HUES6 (cell line): ENCODE measurements around the gene RFX2.

Experiments
- H3K27ac ChIP-seq: 2 replicates; pipeline ENCODE4 v1.7.0; 2013; ENCODE audit warnings: low read depth, mild to moderate bottlenecking, low read length, inconsistent platforms
- H3K27me3 ChIP-seq: 2 replicates; pipeline ENCODE4 v1.6.1; 2013; ENCODE audit warnings: low read length; ENCODE audit not compliant: control insufficient read depth, insufficient read depth
- H3K36me3 ChIP-seq: 2 replicates; pipeline ENCODE4 v1.6.1; 2013; ENCODE audit warnings: low read length; ENCODE audit not compliant: control insufficient read depth, insufficient read depth
- H3K4me1 ChIP-seq: 2 replicates; pipeline ENCODE4 v1.6.1; 2013; ENCODE audit warnings: low read length; ENCODE audit not compliant: control insufficient read depth, insufficient read depth
- H3K4me3 ChIP-seq: 2 replicates; pipeline ENCODE4 v1.5.1; 2013; ENCODE audit warnings: low read depth, low read length
- H3K9ac ChIP-seq: one replicate; pipeline ENCODE4 v1.6.1; 2013; ENCODE audit warnings: mild to moderate bottlenecking, low read length
- H3K9me3 ChIP-seq: 2 replicates; pipeline ENCODE4 v1.6.1; 2013; ENCODE audit warnings: low read depth, low read length; ENCODE audit not compliant: control insufficient read depth, insufficient read depth

Gene RFX2

GRCh38 chr19:6092329-6093286 is 17.7 kb downstream of the RFX2 start:
- no peak overlapping the region for H3K27ac ChIP-seq

GRCh38 chr19:6091771-6092291 is 18.5 kb downstream of the RFX2 start:
- H3K4me3 ChIP-seq: peak overlapping the region; percentile 43
- peaks cover 15% of the 10 kb centered on the region for H3K27me3 ChIP-seq
- no peak overlapping the region for H3K27ac ChIP-seq
- peaks cover 24% of the 10 kb centered on the region for H3K4me1 ChIP-seq
- no peaks in the 10 kb centered on the region for H3K36me3 ChIP-seq
- no peak overlapping the region for H3K9ac ChIP-seq
- H3K9me3 ChIP-seq: 0 out of 2 replicates have a peak, but pooled peaks cover 4% of the 10 kb centered on the region

More at GRCh38 chr19:6092329-6093286, 17.7 kb downstream of the RFX2 start:
- peaks cover 15% of the 10 kb centered on the region for H3K27me3 ChIP-seq
- peaks cover 16% of the 10 kb centered on the region for H3K4me1 ChIP-seq
- H3K4me3 ChIP-seq: peak overlapping the region; percentile 43
- 0 out of 2 replicates have a peak, but pooled peaks cover 4% of the 10 kb centered on the region for H3K9me3 ChIP-seq
- no peak overlapping the region for H3K9ac ChIP-seq
- no peaks in the 10 kb centered on the region for H3K36me3 ChIP-seq

- Histone ChIP-seq H3K9me3 (0 out of 2 replicates have a peak, but pooled peaks cover 4% of the 10 kb centered on the region), H3K27ac (no peak overlapping the region), H3K27me3 (peaks cover 15% of the 10 kb centered on the region), H3K4me1 (peaks cover 28% of the 10 kb centered on the region), H3K9ac (no peak overlapping the region), H3K4me3 (no peak overlapping the region), H3K36me3 (no peaks in the 10 kb centered on the region)
These were observed 19.7 kb downstream of the RFX2 start for GRCh38 chr19:6090634-6091033.

- Histone ChIP-seq H3K4me3 (no peak overlapping the region), H3K4me1 (peaks cover 28% of the 10 kb centered on the region), H3K27ac (no peak overlapping the region), H3K9ac (no peak overlapping the region), H3K9me3 (0 out of 2 replicates have a peak, but pooled peaks cover 4% of the 10 kb centered on the region), H3K36me3 (no peaks in the 10 kb centered on the region), H3K27me3 (peaks cover 13% of the 10 kb centered on the region)
These were observed 21.7 kb downstream of the RFX2 start for GRCh38 chr19:6088602-6089049.

GRCh38 chr19:6087074-6087571 is 23.2 kb downstream of the RFX2 start:
- no peak overlapping the region for H3K4me3 ChIP-seq
- no peaks in the 10 kb centered on the region for H3K36me3 ChIP-seq
- H3K9ac ChIP-seq: no peak overlapping the region
- no peak overlapping the region for H3K27ac ChIP-seq
- H3K4me1 ChIP-seq: peaks cover 20% of the 10 kb centered on the region
- 0 out of 2 replicates have a peak, but pooled peaks cover 4% of the 10 kb centered on the region for H3K9me3 ChIP-seq
- H3K27me3 ChIP-seq: 0 out of 2 replicates have a peak, but pooled peaks cover 1% of the 10 kb centered on the region

GRCh38 chr19:6086068-6086788 is 24.1 kb downstream of the RFX2 start:
- H3K36me3 ChIP-seq: no peaks in the 10 kb centered on the region
- 0 out of 2 replicates have a peak, but pooled peaks cover 4% of the 10 kb centered on the region for H3K9me3 ChIP-seq
- no peaks in the 10 kb centered on the region for H3K27me3 ChIP-seq
- peaks cover 16% of the 10 kb centered on the region; the same call in 1 of the 2 replicates for H3K4me1 ChIP-seq
- H3K27ac ChIP-seq: no peak overlapping the region
- H3K4me3 ChIP-seq: no peak overlapping the region
- no peak overlapping the region for H3K9ac ChIP-seq

- H3K9ac ChIP-seq: no peak overlapping the region
- H3K36me3 ChIP-seq: no peaks in the 10 kb centered on the region
- H3K27ac ChIP-seq: no peak overlapping the region
- H3K4me1 ChIP-seq: peaks cover 16% of the 10 kb centered on the region; the same call in 1 of the 2 replicates
- no peaks in the 10 kb centered on the region; the same call in 1 of the 2 replicates for H3K27me3 ChIP-seq
- H3K9me3 ChIP-seq: 0 out of 2 replicates have a peak, but pooled peaks cover 4% of the 10 kb centered on the region
- no peak overlapping the region for H3K4me3 ChIP-seq
These were observed 25.5 kb downstream of the RFX2 start for GRCh38 chr19:6084821-6085220.

GRCh38 chr19:6079107-6079506 is 31.2 kb downstream of the RFX2 start:
- no peaks in the 10 kb centered on the region; the same call in 1 of the 2 replicates for H3K27me3 ChIP-seq
- no peak overlapping the region for H3K9ac ChIP-seq
- H3K36me3 ChIP-seq: no peaks in the 10 kb centered on the region
- H3K4me3 ChIP-seq: no peak overlapping the region
- H3K4me1 ChIP-seq: 0 out of 2 replicates have a peak, but pooled peaks cover 5% of the 10 kb centered on the region
- H3K27ac ChIP-seq: no peak overlapping the region
- no peaks in the 10 kb centered on the region for H3K9me3 ChIP-seq

- H3K27ac ChIP-seq: no peak overlapping the region
- H3K4me3 ChIP-seq: no peak overlapping the region
- H3K9me3 ChIP-seq: no peaks in the 10 kb centered on the region
- no peaks in the 10 kb centered on the region; the same call in 1 of the 2 replicates for H3K27me3 ChIP-seq
- H3K36me3 ChIP-seq: no peaks in the 10 kb centered on the region
- no peak overlapping the region for H3K9ac ChIP-seq
- 0 out of 2 replicates have a peak, but pooled peaks cover 5% of the 10 kb centered on the region for H3K4me1 ChIP-seq
These were observed 32.2 kb downstream of the RFX2 start for GRCh38 chr19:6078068-6078467.

GRCh38 chr19:6076675-6077463 is 33.4 kb downstream of the RFX2 start:
- Histone ChIP-seq H3K4me1 (0 out of 2 replicates have a peak, but pooled peaks cover 5% of the 10 kb centered on the region), H3K9me3 (no peaks in the 10 kb centered on the region), H3K9ac (no peak overlapping the region), H3K27ac (no peak overlapping the region), H3K4me3 (no peak overlapping the region), H3K36me3 (no peaks in the 10 kb centered on the region), H3K27me3 (no peaks in the 10 kb centered on the region; the same call in 1 of the 2 replicates)
